MCF 10A (cell line): ENCODE data around the gene EPHB1. TPM values are rescaled to one million over a fixed set of nuclear protein-coding genes. Genes with fewer than 3 reads are reported as not detected.

Experiments used
- BruUV-seq: library from RNA; stranded (reverse); fragments of 400-500 nt; replicated peaks from 2 replicates; lab custom pipeline; 2021; lab: Mats Ljungman, UMichigan
- CTCF ChIA-PET: fragments of 300-600 bp; sonication (Branson Sonifier 250); formaldehyde crosslinking; extraction: SDS; loops from one replicate; lab custom pipeline; 2021; ENCODE audit warnings: antibody characterized with exemption, inconsistent platforms; lab: Yijun Ruan, JAX
- POLR2A ChIA-PET: fragments of 300-600, 350-650 bp; sonication (Branson Sonifier 250); formaldehyde crosslinking; extraction: SDS; loops from one replicate; lab custom pipeline; 2020; ENCODE audit warnings: antibody characterized with exemption, inconsistent platforms; lab: Yijun Ruan, JAX
- DNase-seq: peaks from one replicate; pipeline ENCODE4 v3.0.0-alpha.2; 2018; ENCODE audit not compliant: unreplicated experiment
- H3K27ac Mint-ChIP-seq: one replicate; pipeline ENCODE4 v1.8.0; 2022; ENCODE audit warnings: mild to moderate bottlenecking, low read depth, mixed read lengths; ENCODE audit not compliant: unreplicated experiment
- H3K27me3 Mint-ChIP-seq: one replicate; pipeline ENCODE4 v1.8.0; 2022; ENCODE audit warnings: mixed read lengths; ENCODE audit not compliant: insufficient read depth, unreplicated experiment
- H3K36me3 Mint-ChIP-seq: one replicate; pipeline ENCODE4 v1.8.0; 2022; ENCODE audit warnings: mild to moderate bottlenecking, moderate library complexity, mixed read lengths; ENCODE audit not compliant: insufficient read depth, unreplicated experiment
- H3K4me1 Mint-ChIP-seq: one replicate; pipeline ENCODE4 v1.8.0; 2022; ENCODE audit warnings: mixed read lengths; ENCODE audit not compliant: insufficient read depth, unreplicated experiment
- H3K4me3 Mint-ChIP-seq: one replicate; pipeline ENCODE4 v1.8.0; 2022; ENCODE audit warnings: mild to moderate bottlenecking, moderate library complexity, mixed read lengths; ENCODE audit not compliant: unreplicated experiment
- H3K9me3 Mint-ChIP-seq: one replicate; pipeline ENCODE4 v1.8.0; 2022; ENCODE audit warnings: mixed read lengths; ENCODE audit not compliant: unreplicated experiment
- CTCF ChIP-seq: fragments of 200-600 bp; IDR thresholded peaks from one replicate; pipeline ENCODE4 v1.8.0; 2022; ENCODE audit warnings: antibody characterized with exemption, mild to moderate bottlenecking; ENCODE audit not compliant: unreplicated experiment
- intact Hi-C: fragments of 100-400 bp; cut with micrococcal nuclease; formaldehyde crosslinking; loops from 2 replicates; pipeline ENCODE4 v1.14.1; 2022
- total RNA-seq: library from RNA; stranded (reverse); gene quantifications from 2 replicates; pipeline ENCODE4 v1.2.3, GENCODE V29; 2022

EPHB1 gene
- total RNA-seq, 1 experiment from 2014 or later = not detected

GRCh38 chr3:134988666-134989065 is 193.6 kb downstream of the EPHB1 start:
- no peak overlapping the region for H3K4me3 Mint-ChIP-seq
- intact Hi-C loops = no loop called here
- no peak for DNase-seq
- no peaks in the 10 kb centered on the region for H3K36me3 Mint-ChIP-seq
- BruUV-seq = no TSS peak
- ChIA-PET POLR2A (no interaction called here), CTCF (no interaction called here)
- no peaks in the 10 kb centered on the region for H3K27me3 Mint-ChIP-seq
- H3K9me3 Mint-ChIP-seq = peaks cover 18% of the 10 kb centered on the region
- no peak for TF ChIP-seq CTCF
- no peaks in the 10 kb centered on the region for H3K4me1 Mint-ChIP-seq
- H3K27ac Mint-ChIP-seq = no peak overlapping the region

GRCh38 chr3:134991003-134991402 is 195.9 kb downstream of the EPHB1 start:
- POLR2A ChIA-PET = no interaction called here
- intact Hi-C loops = no loop called here

GRCh38 chr3:134991472-134992010 is 196.5 kb downstream of the EPHB1 start:
- Mint-ChIP-seq H3K27me3 (no peaks in the 10 kb centered on the region), H3K9me3 (peaks cover 26% of the 10 kb centered on the region), H3K36me3 (no peaks in the 10 kb centered on the region), H3K4me3 (no peak overlapping the region), H3K4me1 (no peaks in the 10 kb centered on the region), H3K27ac (no peak overlapping the region)
- no peak for TF ChIP-seq CTCF
- DNase-seq = no peak
- CTCF ChIA-PET = interaction anchor here (0.6 to 0.7 kb wide), 2 partner anchors 95 to 940 kb away, joined by 3 to 5 read pairs; no protein-coding TSS in a partner anchor
- POLR2A ChIA-PET = interaction anchor here (0.7 kb wide), 1 partner anchor 1053 kb away, joined by 4 read pairs; no protein-coding TSS in a partner anchor
- BruUV-seq = no TSS peak
- intact Hi-C loops = no loop called here

More at GRCh38 chr3:134991003-134991402, 195.9 kb downstream of the EPHB1 start:
- DNase-seq = no peak
- H3K4me3 Mint-ChIP-seq = no peak overlapping the region
- no peaks in the 10 kb centered on the region for H3K36me3 Mint-ChIP-seq
- no peaks in the 10 kb centered on the region for H3K4me1 Mint-ChIP-seq
- no peak overlapping the region for H3K27ac Mint-ChIP-seq
- CTCF ChIA-PET = interaction anchor here (0.6 kb wide), 1 partner anchor 940 kb away, joined by 5 read pairs; no protein-coding TSS in a partner anchor
- H3K27me3 Mint-ChIP-seq = no peaks in the 10 kb centered on the region
- peaks cover 26% of the 10 kb centered on the region for H3K9me3 Mint-ChIP-seq
- no TSS peak for BruUV-seq
- no peak for TF ChIP-seq CTCF

- no TSS peak for BruUV-seq
- Mint-ChIP-seq H3K9me3 (peaks cover 29% of the 10 kb centered on the region), H3K27ac (no peak overlapping the region), H3K4me1 (no peaks in the 10 kb centered on the region), H3K36me3 (no peaks in the 10 kb centered on the region), H3K4me3 (no peak overlapping the region), H3K27me3 (no peaks in the 10 kb centered on the region)
- ChIA-PET CTCF (interaction anchor here (0.7 kb wide), 1 partner anchor 94 kb away, joined by 3 read pairs; no protein-coding TSS in a partner anchor), POLR2A (interaction anchor here (0.7 kb wide), 1 partner anchor 1052 kb away, joined by 4 read pairs; no protein-coding TSS in a partner anchor)
- TF ChIP-seq CTCF = no peak
- intact Hi-C loops = no loop called here
- no peak for DNase-seq
These were observed 197.1 kb downstream of the EPHB1 start for GRCh38 chr3:134992180-134992579.
